ENCODE results near the gene DIO1.

Gene DIO1

GRCh38 chr1:53938136-53938830 lies 44.3 kb downstream of the DIO1 start:
- in situ Hi-C loops (cut with MboI; ENCODE audit: low sequenced_read_pairs): no loop called here

DNA sequence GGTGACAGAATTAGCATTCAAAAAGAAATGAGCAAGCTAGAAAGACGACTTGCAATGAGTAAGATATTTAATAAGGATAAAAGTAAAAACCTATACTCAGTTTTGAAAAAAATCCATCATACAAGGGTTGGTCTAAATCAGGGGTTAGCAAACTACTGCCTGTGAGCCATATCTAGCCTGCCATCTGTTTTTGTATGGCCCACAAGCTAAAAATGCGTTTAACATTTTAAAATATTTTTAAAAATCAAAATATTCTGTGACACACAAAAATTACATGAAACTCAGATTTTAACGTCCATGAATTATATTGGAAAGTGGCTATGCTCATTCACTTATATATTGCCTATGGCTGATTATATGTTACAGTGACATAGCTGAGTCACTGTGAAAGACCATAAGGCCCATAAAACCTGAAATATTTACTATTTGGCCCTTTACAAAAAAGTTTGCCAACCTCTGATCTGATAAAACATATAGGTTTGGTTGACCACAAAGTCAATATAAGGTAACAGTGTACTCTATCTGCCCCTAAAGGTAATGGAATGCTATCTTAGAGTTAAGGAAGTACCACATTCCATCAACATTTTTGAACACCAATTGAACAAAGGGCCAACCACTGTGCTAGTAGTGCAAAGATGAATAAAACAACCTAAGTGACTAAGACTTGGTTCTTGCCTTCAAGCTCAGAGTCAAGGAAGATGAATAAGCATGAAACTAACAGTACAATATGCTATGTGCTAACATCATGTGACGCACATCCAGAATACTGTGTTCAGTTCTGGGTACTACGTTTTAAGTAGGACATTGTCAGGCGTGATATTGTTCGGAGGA lies 48.4 kb downstream of the DIO1 start:
- in situ Hi-C loops (cut with MboI; ENCODE audit: low sequenced_read_pairs): no loop called here

DNA sequence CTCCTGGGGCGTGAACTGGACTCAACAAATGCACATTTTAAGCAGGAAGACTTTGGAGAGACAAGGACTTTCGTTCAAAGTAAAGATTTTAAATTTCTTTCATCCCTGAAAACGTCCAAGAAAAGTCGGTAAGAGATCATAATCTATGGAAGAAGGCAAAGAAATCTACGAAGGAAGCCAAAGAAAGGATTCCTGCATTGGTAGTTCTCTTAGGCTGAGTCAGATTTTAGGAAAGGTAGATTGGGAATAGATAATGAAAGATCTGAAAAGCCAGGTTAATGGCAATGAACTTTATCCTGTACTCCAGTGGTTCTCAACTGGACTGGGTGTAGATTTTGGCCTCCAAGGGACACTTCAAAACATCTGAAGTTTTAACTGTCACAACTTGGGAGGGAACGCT lies 49.1 kb downstream of the DIO1 start:
- in situ Hi-C loops (cut with MboI; ENCODE audit: low sequenced_read_pairs): no loop called here

GRCh38 chr1:53943490-53944043 lies 49.6 kb downstream of the DIO1 start:
- in situ Hi-C loops (cut with MboI; ENCODE audit: low sequenced_read_pairs): no loop called here

GRCh38 chr1:53944469-53945182 lies 50.6 kb downstream of the DIO1 start:
- in situ Hi-C loops (cut with MboI; ENCODE audit: low sequenced_read_pairs): no loop called here

- in situ Hi-C loops (cut with MboI; ENCODE audit: low sequenced_read_pairs): no loop called here
These were observed 51.1 kb downstream of the DIO1 start for GRCh38 chr1:53945183-53945432.

DNA sequence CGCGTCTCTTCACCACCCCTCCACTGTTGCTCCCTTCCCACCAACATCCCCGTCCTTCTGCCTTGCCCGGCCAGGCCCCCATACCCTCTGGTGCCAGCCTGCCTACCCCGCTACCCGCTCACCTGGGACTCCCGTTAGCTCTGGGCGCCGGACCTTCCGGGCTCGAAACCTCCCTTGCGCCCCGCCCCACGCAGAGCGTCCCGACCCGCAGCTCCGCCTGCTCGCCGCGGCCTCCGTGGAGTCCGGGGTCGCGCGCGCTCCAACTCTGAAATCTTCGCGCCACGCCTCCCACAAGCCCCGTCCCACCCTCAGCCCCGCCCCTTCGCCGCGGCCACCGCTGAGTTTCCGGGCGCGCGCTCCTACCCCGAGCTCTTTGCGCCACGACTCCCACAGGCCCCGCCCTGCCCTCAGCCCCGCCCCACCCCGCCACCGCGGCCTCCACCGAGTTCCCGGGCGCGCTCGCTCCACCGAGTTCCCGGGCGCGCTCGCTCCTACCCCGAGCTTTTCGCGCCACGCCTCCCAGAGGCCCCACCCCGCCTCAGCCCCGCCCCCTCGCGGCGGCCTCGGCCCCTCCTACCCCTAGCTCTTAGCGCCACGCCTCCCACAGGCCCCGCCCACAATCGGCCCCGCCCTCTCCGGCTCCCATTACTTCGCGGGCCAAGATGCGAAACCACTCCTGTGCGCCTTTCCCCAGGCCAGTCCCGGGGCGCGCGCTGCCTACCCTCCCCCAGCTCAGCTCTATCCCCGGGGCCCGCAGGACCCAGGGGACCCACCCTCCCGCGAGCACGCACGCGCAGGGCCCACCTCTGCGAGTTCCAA lies 51.7 kb downstream of the DIO1 start, which contains the start of gene IFT25:
Gene IFT25, minus strand, starts transcription at position 267 of the 819 bp plus-strand sequence. CDS start 5,617 bp downstream, outside the sequence.
- in situ Hi-C loops (cut with MboI; ENCODE audit: low sequenced_read_pairs): no loop called here

DNA sequence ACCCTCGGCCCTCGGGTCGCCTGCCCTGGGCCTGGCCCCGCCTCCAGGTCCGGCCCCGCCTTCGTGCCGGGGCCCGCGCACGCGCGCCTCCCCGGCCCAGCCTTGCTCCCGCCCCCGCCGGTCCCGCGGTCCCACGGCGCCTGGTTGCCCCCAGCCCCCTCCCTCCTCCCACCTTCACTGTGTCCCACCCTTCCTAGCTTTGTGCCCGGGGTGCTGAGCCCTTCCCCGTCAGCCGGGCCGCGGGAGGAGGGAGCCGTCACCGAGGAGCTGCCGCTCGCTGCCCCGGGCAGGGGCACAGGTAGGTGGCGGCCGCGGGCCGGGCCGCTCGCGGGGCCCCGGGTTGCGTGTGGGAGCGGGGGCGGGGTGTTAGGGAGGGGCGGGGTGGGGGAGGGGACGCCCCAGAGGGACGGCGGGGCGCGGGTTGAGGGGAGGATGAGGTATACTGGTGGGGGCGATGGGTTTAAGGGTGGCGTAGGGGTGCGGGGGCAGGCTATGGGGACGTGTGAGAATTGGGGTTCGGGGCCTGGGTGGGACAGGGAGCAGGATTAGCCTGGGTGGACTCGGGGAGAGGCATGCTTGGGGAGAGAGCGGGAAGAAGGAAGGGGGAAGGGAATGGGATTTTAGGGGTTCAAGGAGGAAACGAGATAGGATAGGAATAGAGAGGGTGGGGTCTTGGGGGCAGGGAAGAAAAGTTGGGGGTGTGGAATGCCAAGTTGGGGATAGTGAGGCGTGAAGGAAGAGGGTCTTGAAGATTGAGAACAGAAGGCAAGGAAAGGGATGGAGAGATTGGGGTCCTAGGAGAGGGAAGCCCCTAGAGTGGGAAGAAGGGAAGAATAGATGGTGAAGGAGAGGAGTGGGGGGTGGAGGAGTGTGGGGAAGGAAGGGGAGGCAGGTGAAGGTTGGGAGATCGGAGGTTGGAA lies 52.5 kb downstream of the DIO1 start, which contains the start of gene LRRC42:
Gene LRRC42, plus strand, starts transcription at position 99 of the 920 bp plus-strand sequence. CDS start 5,650 bp downstream, outside the sequence.
- in situ Hi-C loops (cut with MboI; ENCODE audit: low sequenced_read_pairs): no loop called here

DNA sequence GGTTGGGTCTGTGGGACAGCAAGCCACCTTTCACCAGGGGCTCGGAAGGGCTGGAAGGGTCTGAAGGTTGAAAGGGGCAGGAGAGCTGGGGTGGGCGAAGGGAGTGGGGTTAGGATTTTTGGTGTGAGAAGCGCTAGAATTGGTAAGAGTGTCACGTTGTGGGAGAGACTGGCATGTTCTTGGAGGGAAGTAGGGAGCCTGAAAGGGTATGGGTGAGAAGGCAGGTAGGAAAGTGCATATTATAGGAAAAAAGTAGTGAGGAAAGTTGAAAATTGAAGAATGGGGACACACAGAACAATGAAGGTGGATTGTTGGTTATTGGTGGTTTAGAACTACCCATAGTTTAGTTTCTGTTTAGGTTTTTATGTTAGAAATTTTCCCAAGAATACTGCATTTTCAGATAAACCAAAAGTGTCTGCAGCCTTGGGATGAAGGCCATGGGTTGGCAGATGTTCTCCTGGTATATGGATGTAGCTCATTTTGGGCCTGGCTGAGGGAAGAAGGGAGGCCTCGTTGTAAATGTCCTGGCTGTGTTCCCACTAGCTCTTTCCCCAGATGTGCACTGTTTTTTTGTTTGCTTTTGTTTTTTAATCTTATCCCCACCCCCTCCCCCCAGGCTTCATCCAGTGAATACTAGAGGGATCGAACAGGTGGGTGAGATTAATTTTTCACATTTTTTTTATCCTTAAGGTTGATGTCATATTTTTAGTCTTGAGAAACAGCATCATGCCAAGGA lies 53.4 kb downstream of the DIO1 start:
- in situ Hi-C loops (cut with MboI; ENCODE audit: low sequenced_read_pairs): no loop called here

GRCh38 chr1:53948291-53948690 lies 54.3 kb downstream of the DIO1 start:
- in situ Hi-C loops (cut with MboI; ENCODE audit: low sequenced_read_pairs): no loop called here

GRCh38 chr1:53949023-53949990 lies 55.3 kb downstream of the DIO1 start:
- in situ Hi-C loops (cut with MboI; ENCODE audit: low sequenced_read_pairs): no loop called here

- in situ Hi-C loops (cut with MboI; ENCODE audit: low sequenced_read_pairs): loop anchor here (25.0 kb wide), 1 partner anchor 89 kb away; no protein-coding TSS in a partner anchor
These were observed 57.7 kb downstream of the DIO1 start for GRCh38 chr1:53951697-53952096.

DNA sequence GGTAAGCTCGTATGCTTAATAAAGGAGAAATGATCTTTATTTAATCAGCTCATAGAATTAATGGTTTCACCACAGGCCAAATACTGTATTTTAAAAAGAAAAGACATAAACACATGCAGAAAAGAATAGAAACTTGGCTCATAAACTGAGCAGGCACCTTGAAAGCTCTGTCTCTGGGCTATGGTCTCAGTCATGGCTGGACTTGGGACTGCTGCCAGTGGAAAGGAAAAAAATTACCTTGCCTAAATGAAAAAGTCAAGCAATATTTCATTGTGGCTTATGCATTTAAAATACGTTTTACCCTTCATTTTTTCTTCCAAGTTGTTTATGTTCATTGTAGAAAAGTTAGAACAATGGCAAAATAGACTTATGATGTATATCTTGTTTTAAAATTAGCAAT lies 60.1 kb downstream of the DIO1 start:
- in situ Hi-C loops (cut with MboI; ENCODE audit: low sequenced_read_pairs): loop anchor here (25.0 kb wide), 1 partner anchor 92 kb away; no protein-coding TSS in a partner anchor

- in situ Hi-C loops (cut with MboI; ENCODE audit: low sequenced_read_pairs): loop anchor here (25.0 kb wide), 1 partner anchor 94 kb away; no protein-coding TSS in a partner anchor
These were observed 62.6 kb downstream of the DIO1 start for GRCh38 chr1:53956308-53957168.

DNA sequence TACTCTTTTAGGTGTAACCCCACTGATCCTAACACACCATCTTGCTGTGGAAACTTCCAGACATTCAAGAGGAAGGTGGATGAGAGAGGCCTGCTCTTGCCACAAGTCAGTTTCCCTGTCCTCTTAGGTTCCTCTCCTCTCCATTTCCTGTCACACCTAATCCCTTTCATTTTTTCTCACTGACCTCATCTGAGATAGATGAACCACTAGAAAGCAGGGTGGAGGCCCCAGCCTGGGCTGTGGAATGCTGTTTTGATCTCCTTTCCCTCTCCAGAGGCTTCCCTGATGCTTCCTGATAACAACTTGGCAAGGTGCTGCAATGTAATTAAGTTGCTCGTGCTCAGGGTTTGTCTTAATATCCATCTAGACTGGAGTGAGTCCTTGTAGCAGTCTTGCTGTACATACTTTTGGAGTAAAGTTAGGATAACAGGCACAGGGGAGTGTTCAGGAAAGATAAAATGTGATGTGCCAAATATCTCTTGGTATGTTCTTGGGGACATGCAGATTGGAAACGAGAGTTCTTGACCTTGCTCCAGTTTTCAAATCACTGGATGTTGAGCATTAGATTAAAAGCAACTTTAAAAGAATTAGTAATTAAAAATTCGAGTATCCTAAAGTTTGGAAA lies 63.3 kb downstream of the DIO1 start:
- in situ Hi-C loops (cut with MboI; ENCODE audit: low sequenced_read_pairs): loop anchor here (25.0 kb wide), 1 partner anchor 95 kb away; no protein-coding TSS in a partner anchor

Data from hTERT RPE-1 (cell line).